Spleen (tissue), 11 donors: Measurements from ENCODE around the gene TMEM256. TPM values are rescaled to one million over a fixed set of nuclear protein-coding genes. Genes with fewer than 3 reads are reported as not detected.

Source experiments
- DNase-seq: peaks from one replicate; pipeline ENCODE4 v3.0.0-alpha.2; 2020
- H3K27ac ChIP-seq, 8 donors: fragments of 200-600 bp; sonication (generic) in 7 of 8; 1 replicate in 4 of 8; 2 replicates in 4 of 8; pipeline versions ENCODE4 v1.5.0 to v1.8.0; 2016 to 2021; ENCODE audit warnings: inconsistent platforms in 4 of 8, mild to moderate bottlenecking in 4 of 8, moderate library complexity in 1 of 8
- H3K27me3 ChIP-seq, 7 donors: fragments of 200-600 bp; sonication (generic) in 6 of 7; replicated peaks in 1 of 7; 1 replicate in 4 of 7; 2 replicates in 3 of 7; pipeline versions ENCODE4 v1.5.0 to v1.8.0; 2016 to 2021; ENCODE audit warnings: inconsistent platforms in 3 of 7, mild to moderate bottlenecking in 1 of 7
- H3K36me3 ChIP-seq, 6 donors: fragments of 200-600 bp; sonication (generic) in 5 of 6; 1 replicate in 4 of 6; 2 replicates in 2 of 6; pipeline versions ENCODE4 v1.5.0 to v1.8.0; 2016 to 2021; ENCODE audit warnings: inconsistent platforms in 2 of 6
- H3K4me1 ChIP-seq, 6 donors: fragments of 200-600 bp; sonication (generic) in 5 of 6; 1 replicate in 3 of 6; 2 replicates in 3 of 6; pipeline versions ENCODE4 v1.5.0 to v1.8.0; 2016 to 2021; ENCODE audit warnings: inconsistent platforms in 3 of 6
- H3K4me3 ChIP-seq, 8 donors: fragments of 200-600 bp; sonication (generic) in 7 of 8; 1 replicate in 4 of 8; 2 replicates in 4 of 8; pipeline versions ENCODE4 v1.5.0 to v1.8.0; 2016 to 2021; ENCODE audit warnings: inconsistent platforms in 4 of 8, mild to moderate bottlenecking in 4 of 8, moderate library complexity in 2 of 8
- H3K9me3 ChIP-seq, 8 donors: fragments of 200-600 bp; sonication (generic) in 7 of 8; 1 replicate in 4 of 8; 2 replicates in 4 of 8; pipeline versions ENCODE4 v1.5.0 to v1.8.0; 2016 to 2021; ENCODE audit warnings: inconsistent platforms in 4 of 8
- CTCF ChIP-seq, 11 experiments: fragments of 200-600 bp in 7 of 11; fragments of 450-650 bp in 4 of 11; sonication (generic) in 4 of 11; IDR thresholded peaks in 8 of 11; conservative IDR thresholded peaks in 3 of 11; 1 replicate in 7 of 11; 2 replicates in 4 of 11; pipeline versions ENCODE4 v1.4.0 to v1.8.0; 2016 to 2021; ENCODE audit warnings: antibody characterized with exemption in 11 of 11, inconsistent platforms in 4 of 11, mild to moderate bottlenecking in 1 of 11
- POLR2A ChIP-seq, 3 donors: fragments of 450-650 bp; IDR thresholded peaks; one replicate each; pipeline ENCODE4 v1.5.1; 2017; ENCODE audit warnings: antibody characterized with exemption in 3 of 3, mild to moderate bottlenecking in 1 of 3
- POLR2AphosphoS5 ChIP-seq, 3 donors: sonication (generic); formaldehyde crosslinking; IDR thresholded peaks; one replicate each; pipeline ENCODE4 v1.5.1; 2017; ENCODE audit warnings: antibody characterized with exemption in 3 of 3
- WGBS, 5 donors: extraction: QIAGEN DNeasy Blood & Tissue Kit in 3 of 5; methylation state at CpG; one replicate each; pipeline versions ENCODE4 v1.1.5 to v1.1.7; 2013 to 2018; 5-methylcytosine and 5-hydroxymethylcytosine counted together
- intact Hi-C: fragments of 100-400 bp; cut with DNase I; formaldehyde crosslinking; loops from one replicate; pipeline ENCODE4 v1.15.0; 2023; ENCODE audit warnings: low total_unique reads
- polyA plus RNA-seq, 3 donors: library from polyadenylated mRNA; stranded (reverse); fragments of 200-250 nt; gene quantifications; one replicate each; pipeline ENCODE4 v1.2.1, GENCODE V29; 2013
- total RNA-seq, 7 donors: library from RNA; depleted of rRNA in 3 of 7; stranded (reverse); fragments of >200 nt in 3 of 7; fragmentation: NEBNext Ultra II Directional in 4 of 7; extraction: Animal tissue kit (Norgen Biotek cat#: 25700) in 4 of 7; gene quantifications; one replicate each; pipeline versions ENCODE4 v1.1.0 to v1.2.1, GENCODE V29; 2016 to 2021
- donor health status: healthy with polysubstance abuse.
- donor health status: DM: no; HTN: no; CAD: no; lungs with moderate emphysema.
- donor health status: DM: no; HTN: no; CAD: no.
- donor health status: Bipolar disorder and iron deficiency.
- donor health status: healthy.
- donor health status: DM: no; HTN: no; CAD: no.
- donor health status: DM: yes; HTN: yes; CAD: no.

The TMEM256 gene
- total and polyA plus RNA-seq, 10 donors, result 39.1 to 193 (median 54.3) TPM

GRCh38 chr17:7380855-7381683, 22.8 kb downstream of the TMEM256 start, which contains the start of gene TNK1:
Gene TNK1, plus strand, starts transcription at chr17:7381089. Its CDS starts 1,838 bp downstream, at chr17:7382927.
- H3K27me3 ChIP-seq, result peaks cover 0 to 62% (median 10%) of the 10 kb centered on the region in 7 donors

GRCh38 chr17:7380321-7380720, 23.6 kb downstream of the TMEM256 start:
- Histone ChIP-seq H3K27ac (no peak overlapping the region), H3K27me3 (peaks cover 0 to 62% (median 10%) of the 10 kb centered on the region in 7 donors), H3K4me3 (peak overlapping the region in 4 of 8 donors; percentile 24 to 66 (median 44)), H3K9me3 (peaks cover 0 to 6% (median 0%) of the 10 kb centered on the region in 8 donors), H3K4me1 (peaks cover 7 to 40% (median 33%) of the 10 kb centered on the region in 6 donors), H3K36me3 (no peaks in the 10 kb centered on the region)
- intact Hi-C loops, result no loop called here
- 49 to 61% (median 52%) methylated on average over 4 to 7 of the region's 7 CpGs for WGBS, 5 donors
- TF ChIP-seq POLR2A (IDR thresholded peaks at IDR 0.05) (no peak), POLR2AphosphoS5 (IDR thresholded peaks at IDR 0.05) (no peak), CTCF (IDR thresholded peaks at IDR 0.05 in 8 of 11, conservative IDR thresholded peaks at IDR 0.05 in 3 of 11) (no peak)
- DNase-seq, result no peak

More at GRCh38 chr17:7380855-7381683, 22.8 kb downstream of the TMEM256 start, which contains the start of gene TNK1:
- H3K9me3 ChIP-seq, result peaks cover 0 to 6% (median 0%) of the 10 kb centered on the region in 8 donors
- H3K27ac ChIP-seq, result peak within 1 kb of the TSS in 3 of 8 donors; percentile 24 to 38 (median 38)
- intact Hi-C loops, result no loop called here
- DNase-seq, result peak; percentile 77
- 7 to 14% (median 8%) methylated on average over 36 to 52 of the region's 52 CpGs for WGBS, 5 donors
- H3K4me1 ChIP-seq, result peaks cover 7 to 40% (median 33%) of the 10 kb centered on the region in 6 donors
- TF ChIP-seq POLR2AphosphoS5 (IDR thresholded peaks at IDR 0.05) (peak; percentile 54 to 75 (median 62)), POLR2A (IDR thresholded peaks at IDR 0.05) (no peak)
- no peaks in the 10 kb centered on the region for H3K36me3 ChIP-seq
- H3K4me3 ChIP-seq, result peak within 1 kb of the TSS; percentile 16 to 66 (median 33)

GRCh38 chr17:7379134-7379533, 24.8 kb downstream of the TMEM256 start:
- H3K4me1 ChIP-seq, result peaks cover 7 to 34% (median 26%) of the 10 kb centered on the region in 6 donors
- no peak for DNase-seq
- no peaks in the 10 kb centered on the region for H3K36me3 ChIP-seq
- no peak overlapping the region for H3K4me3 ChIP-seq
- H3K27me3 ChIP-seq, result peaks cover 0 to 55% (median 10%) of the 10 kb centered on the region in 7 donors
- WGBS, 5 donors, result 92 to 98% (median 97%) methylated on average over 3 of the region's 3 CpGs
- H3K9me3 ChIP-seq, result peaks cover 0 to 6% (median 0%) of the 10 kb centered on the region in 8 donors
- TF ChIP-seq CTCF (IDR thresholded peaks at IDR 0.05 in 8 of 11, conservative IDR thresholded peaks at IDR 0.05 in 3 of 11), result no peak
- TF ChIP-seq POLR2A (IDR thresholded peaks at IDR 0.05), result no peak
- no peak for TF ChIP-seq POLR2AphosphoS5 (IDR thresholded peaks at IDR 0.05)
- H3K27ac ChIP-seq, result no peak overlapping the region
- intact Hi-C loops, result no loop called here

GRCh38 chr17:7374353-7374752, 29.5 kb downstream of the TMEM256 start:
- Histone ChIP-seq H3K9me3 (peaks cover 0 to 6% (median 0%) of the 10 kb centered on the region in 8 donors), H3K27me3 (peaks cover 0 to 13% (median 0%) of the 10 kb centered on the region in 7 donors), H3K36me3 (no peaks in the 10 kb centered on the region), H3K27ac (no peak overlapping the region), H3K4me1 (no peaks in the 10 kb centered on the region), H3K4me3 (no peak overlapping the region)
- DNase-seq, result no peak
- WGBS, 5 donors, result 75 to 93% (median 88%) methylated on average over 2 of the region's 2 CpGs
- intact Hi-C loops, result no loop called here
- no peak for TF ChIP-seq CTCF (IDR thresholded peaks at IDR 0.05 in 8 of 11, conservative IDR thresholded peaks at IDR 0.05 in 3 of 11)
- TF ChIP-seq POLR2AphosphoS5 (IDR thresholded peaks at IDR 0.05), result no peak
- TF ChIP-seq POLR2A (IDR thresholded peaks at IDR 0.05), result no peak
